ENCODE data around the gene JAM3.

- no peak for TF ChIP-seq CTCF (IDR thresholded peaks at IDR 0.05)
- no peak for TF ChIP-seq EZH2 (IDR thresholded peaks at IDR 0.05; ENCODE audit: borderline replicate concordance, insufficient read depth, low read depth, low read length, poor library complexity, severe bottlenecking)
Measured at GRCh38 chr11:134032501-134033091, 36.3 kb upstream of the JAM3 start.

Data from B cell (primary cell).